OCI-LY3 (cell line): Measurements from ENCODE around the gene KRT80.

ENCODE experiments used
- H2AFZ ChIP-seq: fragments of 200-600, 300-600 bp; shearing (Covaris generic); 2 replicates; pipeline ENCODE4 v1.6.0; 2014; ENCODE audit warnings: antibody characterized with exemption, low read depth, low read length
- H3K27ac ChIP-seq: fragments of 200-600, 300-600 bp; sonication (generic); 2 replicates; pipeline ENCODE4 v1.5.1; 2014; ENCODE audit warnings: mild to moderate bottlenecking, low read length, moderate library complexity, mixed read lengths
- H3K27me3 ChIP-seq: fragments of 200-600, 300-600 bp; sonication (generic); 2 replicates; pipeline ENCODE4 v1.6.1; 2014; ENCODE audit warnings: low read depth, low read length, mixed read lengths
- H3K36me3 ChIP-seq: fragments of 200-600, 300-600 bp; sonication (generic); replicated peaks from 2 replicates; pipeline ENCODE3; 2014; ENCODE audit warnings: low read depth, low read length, mixed read lengths
- H3K4me1 ChIP-seq: fragments of 300-600, 200-600 bp; sonication (generic); 2 replicates; pipeline ENCODE4 v1.6.1; 2014; ENCODE audit warnings: low read length, mixed read lengths
- H3K4me2 ChIP-seq: fragments of 200-600, 300-600 bp; sonication (generic); 2 replicates; pipeline ENCODE4 v1.6.1; 2014; ENCODE audit warnings: low read length, mixed read lengths
- H3K4me3 ChIP-seq: fragments of 300-600, 200-600 bp; sonication (generic); 2 replicates; pipeline ENCODE4 v1.5.1; 2014; ENCODE audit warnings: antibody characterized with exemption, mild to moderate bottlenecking, low read length, moderate library complexity
- H3K79me2 ChIP-seq: fragments of 300-600, 200-600 bp; shearing (Covaris generic); 2 replicates; pipeline ENCODE4 v1.6.1; 2014; ENCODE audit warnings: mild to moderate bottlenecking, low read length, mixed read lengths
- H3K9ac ChIP-seq: fragments of 300-600, 200-600 bp; shearing (Covaris generic); 2 replicates; pipeline ENCODE4 v1.6.0; 2014; ENCODE audit warnings: mild to moderate bottlenecking, low read length, moderate library complexity
- H3K9me3 ChIP-seq: fragments of 200-600, 300-600 bp; shearing (Covaris generic); 2 replicates; pipeline ENCODE4 v1.6.1; 2014; ENCODE audit warnings: low read length, mixed read lengths; ENCODE audit not compliant: insufficient read depth
- H4K20me1 ChIP-seq: fragments of 200-600, 300-600 bp; sonication (generic); 2 replicates; pipeline ENCODE4 v1.6.1; 2016; ENCODE audit warnings: low read length, mixed read lengths; ENCODE audit not compliant: insufficient read depth
- EZH2phosphoT487 ChIP-seq: fragments of 200-600 bp; shearing (Covaris generic); IDR thresholded peaks from 2 replicates; pipeline ENCODE4 v1.6.1; 2018; ENCODE audit warnings: antibody characterized with exemption, mixed run types, low read depth
- TF ChIP-seq, protein P1 (sequence below): fragments of 200-600, 300-600 bp; sonication (generic); IDR thresholded peaks from 2 replicates; pipeline ENCODE4 v1.5.1; 2014; ENCODE audit warnings: antibody characterized with exemption, low read length, low read depth

KRT80 gene

DNA sequence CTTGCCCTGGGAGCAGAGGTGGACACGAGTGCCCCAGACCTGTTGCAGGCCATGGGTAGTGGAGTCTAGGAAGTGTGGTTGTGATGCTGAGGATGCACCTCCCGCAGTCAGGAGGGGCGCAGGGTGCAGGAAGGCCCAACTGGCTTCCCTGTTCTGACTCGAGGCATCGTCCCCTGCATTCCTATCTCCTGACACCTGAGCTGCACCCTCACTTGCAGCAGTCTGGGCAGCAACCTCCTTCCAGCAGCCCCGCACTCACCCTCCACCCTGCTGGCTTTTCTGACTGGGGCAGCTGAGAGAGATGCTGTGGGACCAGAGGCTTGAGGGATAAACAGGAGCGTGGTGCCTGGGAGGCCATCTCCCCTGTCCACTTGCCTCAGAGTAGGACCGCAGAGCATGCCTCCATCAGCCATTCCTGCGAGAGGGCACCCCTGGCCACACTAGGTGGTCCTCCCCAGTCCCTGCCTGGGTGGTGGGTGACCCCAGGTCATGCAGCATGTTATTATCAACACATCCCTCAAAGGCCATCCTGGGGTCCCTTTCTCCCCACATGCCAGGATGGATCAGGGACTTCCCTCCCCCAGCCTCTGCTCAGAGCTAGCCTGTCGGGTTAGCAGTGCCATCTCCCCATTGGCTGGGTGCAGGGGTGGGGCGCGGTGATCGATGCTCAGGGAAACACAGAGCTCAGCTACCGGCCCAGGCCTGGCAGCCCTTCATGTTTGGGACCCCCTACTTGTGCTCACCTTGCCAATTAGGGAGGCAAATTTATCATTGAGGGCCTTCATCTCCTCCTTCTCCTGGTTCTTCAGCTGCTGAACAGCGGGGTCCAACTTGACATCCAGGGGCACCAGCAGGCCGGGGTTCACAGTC is 719 bp downstream of the KRT80 start:
- Histone ChIP-seq H3K9ac (no peak overlapping the region), H3K9me3 (no peaks in the 10 kb centered on the region), H3K4me3 (no peak overlapping the region), H4K20me1 (no peaks in the 10 kb centered on the region), H2AFZ (no peak overlapping the region), H3K27ac (no peak overlapping the region), H3K36me3 (no peaks in the 10 kb centered on the region), H3K27me3 (peaks cover 18% of the 10 kb centered on the region), H3K4me1 (no peaks in the 10 kb centered on the region), H3K4me2 (no peak overlapping the region), H3K79me2 (no peaks in the 10 kb centered on the region)
- no peak for TF ChIP-seq EZH2phosphoT487
- TF ChIP-seq, protein P1, sequence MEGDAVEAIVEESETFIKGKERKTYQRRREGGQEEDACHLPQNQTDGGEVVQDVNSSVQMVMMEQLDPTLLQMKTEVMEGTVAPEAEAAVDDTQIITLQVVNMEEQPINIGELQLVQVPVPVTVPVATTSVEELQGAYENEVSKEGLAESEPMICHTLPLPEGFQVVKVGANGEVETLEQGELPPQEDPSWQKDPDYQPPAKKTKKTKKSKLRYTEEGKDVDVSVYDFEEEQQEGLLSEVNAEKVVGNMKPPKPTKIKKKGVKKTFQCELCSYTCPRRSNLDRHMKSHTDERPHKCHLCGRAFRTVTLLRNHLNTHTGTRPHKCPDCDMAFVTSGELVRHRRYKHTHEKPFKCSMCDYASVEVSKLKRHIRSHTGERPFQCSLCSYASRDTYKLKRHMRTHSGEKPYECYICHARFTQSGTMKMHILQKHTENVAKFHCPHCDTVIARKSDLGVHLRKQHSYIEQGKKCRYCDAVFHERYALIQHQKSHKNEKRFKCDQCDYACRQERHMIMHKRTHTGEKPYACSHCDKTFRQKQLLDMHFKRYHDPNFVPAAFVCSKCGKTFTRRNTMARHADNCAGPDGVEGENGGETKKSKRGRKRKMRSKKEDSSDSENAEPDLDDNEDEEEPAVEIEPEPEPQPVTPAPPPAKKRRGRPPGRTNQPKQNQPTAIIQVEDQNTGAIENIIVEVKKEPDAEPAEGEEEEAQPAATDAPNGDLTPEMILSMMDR = no peak

- Histone ChIP-seq H3K4me2 (no peak overlapping the region), H4K20me1 (no peaks in the 10 kb centered on the region), H3K9ac (no peak overlapping the region), H3K9me3 (no peaks in the 10 kb centered on the region), H2AFZ (no peak overlapping the region), H3K4me3 (no peak overlapping the region), H3K27me3 (peaks cover 12% of the 10 kb centered on the region), H3K79me2 (no peaks in the 10 kb centered on the region), H3K4me1 (no peaks in the 10 kb centered on the region), H3K27ac (no peak overlapping the region), H3K36me3 (no peaks in the 10 kb centered on the region)
- TF ChIP-seq, protein P1 = no peak
These were observed 2.2 kb downstream of the KRT80 start for GRCh38 chr12:52189376-52190174.

DNA sequence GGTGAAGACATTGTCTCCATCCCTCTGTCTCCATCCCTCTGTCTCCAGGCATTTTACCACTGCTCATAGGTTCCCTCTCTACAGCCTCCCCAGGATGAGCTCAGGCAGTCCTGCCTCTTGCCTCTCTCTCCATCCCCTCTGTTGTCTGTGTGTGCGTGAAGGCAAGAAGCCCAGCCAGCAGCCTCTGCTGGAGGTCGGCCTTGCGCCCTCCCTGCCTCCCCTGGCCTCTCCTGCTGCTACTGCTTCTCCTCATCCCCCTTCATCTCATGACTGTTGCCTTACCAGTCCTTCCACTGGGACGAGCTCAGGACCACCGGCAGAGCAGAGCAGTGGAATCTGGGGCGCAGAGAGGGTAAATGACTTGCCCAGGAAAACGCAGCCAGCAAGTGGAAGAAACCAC is 3.2 kb downstream of the KRT80 start:
- Histone ChIP-seq H3K36me3 (no peaks in the 10 kb centered on the region), H3K9me3 (no peaks in the 10 kb centered on the region), H3K4me1 (no peaks in the 10 kb centered on the region), H4K20me1 (no peaks in the 10 kb centered on the region), H3K27me3 (peaks cover 12% of the 10 kb centered on the region), H3K27ac (no peak overlapping the region), H3K9ac (no peak overlapping the region), H3K4me3 (no peak overlapping the region), H3K4me2 (no peak overlapping the region), H3K79me2 (no peaks in the 10 kb centered on the region), H2AFZ (no peak overlapping the region)
- TF ChIP-seq, protein P1 = no peak
- TF ChIP-seq EZH2phosphoT487 = no peak

DNA sequence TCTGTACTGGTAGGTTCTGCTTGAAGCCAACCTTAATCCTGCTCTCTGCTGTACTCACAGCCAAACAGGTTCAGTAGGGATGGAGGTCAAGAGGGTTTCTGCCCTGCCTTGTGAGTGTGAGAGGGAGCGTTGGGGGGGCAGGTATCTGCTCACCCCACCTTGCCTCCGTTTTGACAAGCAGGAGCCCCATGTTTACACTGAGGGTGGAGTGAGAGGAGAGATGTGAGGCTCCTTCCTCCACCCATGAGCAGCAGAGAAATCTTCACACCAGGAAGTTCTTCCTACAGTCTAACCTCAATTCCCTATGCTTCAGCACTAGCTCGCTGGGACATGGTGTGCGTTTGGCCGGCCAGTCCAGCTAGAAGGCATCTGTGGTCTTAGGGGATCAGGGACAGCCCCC is 4.2 kb downstream of the KRT80 start:
- Histone ChIP-seq H3K9me3 (no peaks in the 10 kb centered on the region), H4K20me1 (no peaks in the 10 kb centered on the region), H3K36me3 (no peaks in the 10 kb centered on the region), H3K9ac (no peak overlapping the region), H3K4me2 (no peak overlapping the region), H3K4me3 (no peak overlapping the region), H3K4me1 (no peaks in the 10 kb centered on the region), H2AFZ (no peak overlapping the region), H3K79me2 (no peaks in the 10 kb centered on the region), H3K27ac (no peak overlapping the region), H3K27me3 (peaks cover 12% of the 10 kb centered on the region)
- TF ChIP-seq, protein P1 = no peak
- TF ChIP-seq EZH2phosphoT487 = no peak
